GM12878 (cell line): ENCODE results near the gene SPSB2. TPM values are rescaled to one million over a fixed set of nuclear protein-coding genes. Genes with fewer than 3 reads are reported as not detected.

Source experiments
- ATAC-seq: fragments of 200-7000 bp; cut with Tn5 transposase; 3 replicates; pipeline ENCODE4 v1.9.1; 2020; ENCODE audit warnings: mild to moderate bottlenecking, moderate library complexity
- BruUV-seq: library from RNA; stranded (reverse); fragments of 400-500 nt; replicated peaks from 2 replicates; lab custom pipeline; 2021; lab: Mats Ljungman, UMichigan
- CTCF ChIA-PET: fragments of 300-600 bp; sonication (Branson Sonifier 250); formaldehyde crosslinking; extraction: SDS; loops from one replicate; lab custom pipeline; 2021; ENCODE audit warnings: inconsistent platforms; lab: Yijun Ruan, JAX
- POLR2A ChIA-PET: fragments of 350-600 bp; formaldehyde crosslinking; extraction: SDS; loops from one replicate; lab custom pipeline; 2021; ENCODE audit warnings: inconsistent platforms; lab: Charles Lee
- RAD21 ChIA-PET: fragments of 300-600 bp; sonication (Branson Sonifier 250); formaldehyde crosslinking; loops from one replicate; lab custom pipeline; 2023; ENCODE audit warnings: antibody characterized with exemption; ENCODE audit not compliant: unreplicated experiment; lab: Charles Lee
- SMC1A ChIA-PET: fragments of 300-600 bp; sonication (Branson Sonifier 250); formaldehyde crosslinking; loops from one replicate; lab custom pipeline; 2023; ENCODE audit not compliant: unreplicated experiment, uncharacterized antibody; lab: Charles Lee
- DNase-seq: peaks from one replicate; pipeline ENCODE4 v3.0.0-alpha.2; 2011; ENCODE audit warnings: low read depth, low spot score
- FAIRE-seq: peaks from 3 replicates; lab custom pipeline; 2011; peaks lifted over from hg19 to GRCh38; lab: Jason Lieb, UNC
- H2AFZ ChIP-seq: 2 replicates; pipeline ENCODE4 v1.6.0; 2011; ENCODE audit warnings: low read depth, low read length, control low read depth; ENCODE audit not compliant: control insufficient read depth
- H3K27ac ChIP-seq: 2 replicates; pipeline ENCODE4 v1.5.1; 2011; ENCODE audit warnings: control low read depth; ENCODE audit not compliant: control insufficient read depth, insufficient read depth
- H3K27me3 ChIP-seq, 2 experiments: replicated peaks in 1 of 2; 2 replicates each; pipeline versions ENCODE4 v1.6.0 to v1.6.1; 2011; ENCODE audit warnings: low read length in 1 of 2; ENCODE audit not compliant: control insufficient read depth in 2 of 2, insufficient read depth in 2 of 2
- H3K36me3 ChIP-seq, 2 experiments: 2 replicates each; pipeline ENCODE4 v1.5.1; 2011; ENCODE audit warnings: low read length in 1 of 2; ENCODE audit not compliant: control insufficient read depth in 2 of 2, insufficient read depth in 2 of 2
- H3K4me1 ChIP-seq: 2 replicates; pipeline ENCODE4 v1.6.1; 2011; ENCODE audit warnings: mild to moderate bottlenecking, low read length, moderate library complexity, mixed read lengths; ENCODE audit not compliant: control insufficient read depth, insufficient read depth
- H3K4me2 ChIP-seq: 2 replicates; pipeline ENCODE4 v1.6.0; 2011; ENCODE audit warnings: control low read depth; ENCODE audit not compliant: control insufficient read depth, insufficient read depth
- H3K4me3 ChIP-seq: fragments of 200-600 bp; sonication (generic); 2 replicates; pipeline ENCODE4 v1.5.1; 2016
- H3K79me2 ChIP-seq: 2 replicates; pipeline ENCODE4 v1.6.0; 2011; ENCODE audit warnings: low read length; ENCODE audit not compliant: control insufficient read depth, insufficient read depth
- H3K9ac ChIP-seq: 2 replicates; pipeline ENCODE4 v1.8.0; 2011; ENCODE audit warnings: low read length, control low read depth, mixed read lengths; ENCODE audit not compliant: control insufficient read depth, insufficient read depth
- H3K9me3 ChIP-seq: replicated peaks from 3 replicates; pipeline ENCODE4 v1.5.1; 2011; ENCODE audit warnings: mild to moderate bottlenecking, low read length; ENCODE audit not compliant: control insufficient read depth, insufficient read depth
- H4K20me1 ChIP-seq: 2 replicates; pipeline ENCODE4 v1.6.0; 2011; ENCODE audit not compliant: control insufficient read depth, insufficient read depth
- BACH1 ChIP-seq: fragments of 450-650 bp; IDR thresholded peaks from 2 replicates; pipeline ENCODE4 v1.6.1; 2017; ENCODE audit warnings: mild to moderate bottlenecking, borderline replicate concordance
- CBFB ChIP-seq: IDR thresholded peaks from 2 replicates; pipeline ENCODE4 v1.6.1; 2016; ENCODE audit warnings: antibody characterized with exemption, low read depth
- EGR1 ChIP-seq, 2 experiments: IDR thresholded peaks; 1 replicate in 1 of 2; 2 replicates in 1 of 2; pipeline ENCODE4 v1.6.1; 2011 to 2012; ENCODE audit warnings: low read depth in 2 of 2, low read length in 2 of 2, borderline replicate concordance in 1 of 2, mild to moderate bottlenecking in 1 of 2, moderate library complexity in 1 of 2
- GATAD2B ChIP-seq: fragments of 450-650 bp; conservative IDR thresholded peaks from 2 replicates; pipeline ENCODE4 v1.6.1; 2017; ENCODE audit warnings: low read depth, mild to moderate bottlenecking, moderate library complexity
- HDAC2 ChIP-seq: fragments of 200-600 bp; sonication (generic); IDR thresholded peaks from 2 replicates; pipeline ENCODE4 v1.6.1; 2017
- HDAC6 ChIP-seq: fragments of 200-600 bp; sonication (generic); IDR thresholded peaks from one replicate; pipeline ENCODE4 v1.8.0; 2017; ENCODE audit warnings: antibody characterized with exemption; ENCODE audit not compliant: unreplicated experiment
- IKZF1 ChIP-seq: fragments of 450-650 bp; conservative IDR thresholded peaks from 2 replicates; pipeline ENCODE4 v1.6.1; 2017; ENCODE audit warnings: antibody characterized with exemption, mild to moderate bottlenecking
- KAT2A ChIP-seq: conservative IDR thresholded peaks from 2 replicates; pipeline ENCODE4 v1.6.1; 2011; ENCODE audit warnings: low read depth, low read length; ENCODE audit not compliant: control insufficient read depth
- MEF2A ChIP-seq: IDR thresholded peaks from 2 replicates; pipeline ENCODE4 v1.6.1; 2011; ENCODE audit warnings: low read depth, mild to moderate bottlenecking, low read length, moderate library complexity; ENCODE audit not compliant: insufficient read depth
- NR2C2 ChIP-seq: IDR thresholded peaks from 2 replicates; pipeline ENCODE4 v1.6.1; 2011; ENCODE audit warnings: borderline replicate concordance, low read depth; ENCODE audit not compliant: control insufficient read depth, insufficient read length
- SREBF2 ChIP-seq: IDR thresholded peaks from 2 replicates; pipeline ENCODE4 v1.6.1; 2012; ENCODE audit warnings: mild to moderate bottlenecking, low read length
- WGBS: methylation state at CpG from one replicate; pipeline ENCODE4 v1.1.6; 2016; ENCODE audit warnings: low lambda C conversion rate; ENCODE audit not compliant: insufficient replicate concordance, insufficient coverage; ENCODE audit errors: missing lambda C conversion rate; 5-methylcytosine and 5-hydroxymethylcytosine counted together
- in situ Hi-C: fragments of 300-500 bp; cut with MboI; formaldehyde crosslinking; loops from 9 replicates; pipeline ENCODE4 v1.14.3; 2018; ENCODE audit warnings: mixed read lengths
- intact Hi-C: fragments of 100-400 bp; cut with micrococcal nuclease; formaldehyde crosslinking; loops from one replicate; pipeline ENCODE4 v1.14.2; 2022; ENCODE audit not compliant: unreplicated experiment
- polyA plus RNA-seq, 11 experiments: library from polyadenylated mRNA; depleted of rRNA in 4 of 11; unstranded in 6 of 11; stranded (reverse) in 5 of 11; fragments of >200 nt; fragmentation: Nextera tagmentation in 4 of 11; fragmentation: Illumina TruSeq in 1 of 11; extraction: Ambion mirVana in 4 of 11; extraction: Trizol in 1 of 11; gene quantifications; 1 replicate in 1 of 11; 2 replicates in 10 of 11; pipeline versions ENCODE4 v1.2.1 to v1.2.3, GENCODE V29; 2011 to 2016; ENCODE audit warnings: inconsistent platforms in 2 of 11, missing spikeins in 2 of 11, low read depth in 1 of 11
- total RNA-seq, 4 experiments: library from RNA; depleted of rRNA in 3 of 4; stranded (reverse); fragments of >200 nt in 3 of 4; fragmentation: Illumina TruSeq in 1 of 4; extraction: Trizol in 1 of 4; gene quantifications; 2 replicates each; pipeline versions ENCODE4 v1.2.1 to v1.2.3, GENCODE V29; 2013 to 2021
- TF ChIP-seq, protein P1 (sequence below): IDR thresholded peaks from 2 replicates; pipeline ENCODE4 v1.6.1; 2012; ENCODE audit warnings: improper control_type of control experiment, low read depth, low read length; ENCODE audit not compliant: insufficient replicate concordance
- TF ChIP-seq, protein P2 (sequence below): fragments of 450-650 bp; formaldehyde crosslinking; IDR thresholded peaks from 2 replicates; pipeline ENCODE4 v1.5.0; 2022; ENCODE audit warnings: mild to moderate bottlenecking, missing genetic modification characterization

SPSB2 gene
- total and polyA plus RNA-seq, 10 of the 15 experiments (the other 5 are each of a cell fraction or from before 2014, with no cell fraction given): 0.08 to 5.6 (median 2.7) TPM

DNA sequence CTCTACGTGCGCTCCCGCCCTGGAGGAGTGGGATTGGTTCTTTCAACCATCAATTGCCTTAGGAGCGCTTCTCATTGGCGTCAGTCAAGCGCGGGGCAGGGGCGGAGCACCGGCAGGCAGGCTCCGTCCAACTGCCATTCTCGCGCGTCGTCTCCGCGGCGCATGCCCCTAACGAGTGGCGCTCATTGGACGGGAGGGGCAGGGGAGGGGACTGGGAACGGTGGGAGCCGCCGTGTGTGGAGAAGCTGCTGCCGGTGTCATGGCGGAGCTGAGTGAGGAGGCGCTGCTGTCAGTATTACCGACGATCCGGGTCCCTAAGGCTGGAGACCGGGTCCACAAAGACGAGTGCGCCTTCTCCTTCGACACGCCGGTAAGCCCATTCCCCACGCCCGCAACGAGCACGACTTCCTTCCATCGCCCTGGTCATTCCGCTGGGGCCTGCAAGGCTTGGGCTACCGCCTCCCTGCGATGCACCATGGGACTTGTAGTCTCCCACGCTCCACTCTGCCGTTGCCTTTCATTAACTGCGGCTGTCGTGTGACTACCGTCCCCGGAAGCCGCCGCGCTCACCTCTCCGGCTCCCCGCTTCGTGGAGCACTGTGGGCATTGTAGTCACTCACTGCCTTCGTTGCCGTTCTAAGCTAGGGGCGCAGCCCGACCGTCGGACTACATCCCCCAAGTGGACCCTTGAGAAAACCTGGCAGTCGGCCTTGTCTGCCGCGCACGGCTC, 21.0 kb downstream of the SPSB2 start, which contains the start of gene USP5:
Gene USP5 (plus strand): TSS at position 230 of the 730 bp plus-strand sequence. CDS start 30 bp downstream, at position 260.
- TSS peak; percentile 81 for BruUV-seq
- no peaks in the 10 kb centered on the region for H3K27me3 ChIP-seq
- H3K4me1 ChIP-seq: peaks cover 28% of the 10 kb centered on the region
- RAD21 ChIA-PET: interaction anchor here (0.5 to 5.6 kb wide), 24 partner anchors 10 to 320 kb away, joined by 3 to 42 read pairs (median 4); partner anchors contain the start of genes C12orf57, COPS7A, LPAR5 and MLF2
- peak within 1 kb of the TSS; percentile 84 for H3K27ac ChIP-seq
- peak within 1 kb of the TSS; percentile 96 for H3K4me2 ChIP-seq
- DNase-seq (peak; percentile 99), ATAC-seq (peak; percentile 87), FAIRE-seq (no peak)
- intact Hi-C loops: loop anchor here (1.0 to 5.0 kb wide), 2 partner anchors 39 to 165 kb away; partner anchors contain the start of gene ZNF384
- peaks cover 10 to 22% of the 10 kb centered on the region in 2 experiments for H3K36me3 ChIP-seq
- under 1% methylated on average over 65 of the region's 65 CpGs for WGBS
- H3K9ac ChIP-seq: peak within 1 kb of the TSS; percentile 71
- POLR2A ChIA-PET: interaction anchor here (0.5 to 8.9 kb wide), 36 partner anchors 9 to 261 kb away, joined by 3 to 84 read pairs (median 4); partner anchors contain the start of genes C12orf57, C1RL, COPS7A and LAG3
- no peaks in the 10 kb centered on the region for H3K9me3 ChIP-seq
- H2AFZ ChIP-seq: peak within 1 kb of the TSS; percentile 97
- H3K4me3 ChIP-seq: peak within 1 kb of the TSS; percentile 82
- peaks cover 41% of the 10 kb centered on the region for H3K79me2 ChIP-seq
- in situ Hi-C loops: no loop called here
- CTCF ChIA-PET: interaction anchor here (0.6 to 9.9 kb wide), 16 partner anchors 17 to 315 kb away, joined by 3 to 173 read pairs (median 4); partner anchors contain the start of genes C1RL, COPS7A, MLF2 and PTPN6
- SMC1A ChIA-PET: interaction anchor here (0.6 to 5.0 kb wide), 17 partner anchors 11 to 407 kb away, joined by 3 to 42 read pairs (median 6); partner anchors contain the start of genes CD27, COPS7A, GNB3 and MLF2
- no peaks in the 10 kb centered on the region for H4K20me1 ChIP-seq
- TF ChIP-seq BACH1 (peak; percentile 54; the same call in 1 of the 2 replicates), NR2C2 (no peak), MEF2A (no peak), GATAD2B (peak; percentile 54), SREBF2 (no peak), CBFB (no peak), HDAC2 (no peak), HDAC6 (no peak), IKZF1 (peak; percentile 100), EGR1 (IDR thresholded peaks at IDR 0.05; ENCODE audit: borderline replicate concordance in 1 of 2, low read depth in 2 of 2, low read length in 2 of 2) (no peak), KAT2A (no peak)
- TF ChIP-seq, protein P1, sequence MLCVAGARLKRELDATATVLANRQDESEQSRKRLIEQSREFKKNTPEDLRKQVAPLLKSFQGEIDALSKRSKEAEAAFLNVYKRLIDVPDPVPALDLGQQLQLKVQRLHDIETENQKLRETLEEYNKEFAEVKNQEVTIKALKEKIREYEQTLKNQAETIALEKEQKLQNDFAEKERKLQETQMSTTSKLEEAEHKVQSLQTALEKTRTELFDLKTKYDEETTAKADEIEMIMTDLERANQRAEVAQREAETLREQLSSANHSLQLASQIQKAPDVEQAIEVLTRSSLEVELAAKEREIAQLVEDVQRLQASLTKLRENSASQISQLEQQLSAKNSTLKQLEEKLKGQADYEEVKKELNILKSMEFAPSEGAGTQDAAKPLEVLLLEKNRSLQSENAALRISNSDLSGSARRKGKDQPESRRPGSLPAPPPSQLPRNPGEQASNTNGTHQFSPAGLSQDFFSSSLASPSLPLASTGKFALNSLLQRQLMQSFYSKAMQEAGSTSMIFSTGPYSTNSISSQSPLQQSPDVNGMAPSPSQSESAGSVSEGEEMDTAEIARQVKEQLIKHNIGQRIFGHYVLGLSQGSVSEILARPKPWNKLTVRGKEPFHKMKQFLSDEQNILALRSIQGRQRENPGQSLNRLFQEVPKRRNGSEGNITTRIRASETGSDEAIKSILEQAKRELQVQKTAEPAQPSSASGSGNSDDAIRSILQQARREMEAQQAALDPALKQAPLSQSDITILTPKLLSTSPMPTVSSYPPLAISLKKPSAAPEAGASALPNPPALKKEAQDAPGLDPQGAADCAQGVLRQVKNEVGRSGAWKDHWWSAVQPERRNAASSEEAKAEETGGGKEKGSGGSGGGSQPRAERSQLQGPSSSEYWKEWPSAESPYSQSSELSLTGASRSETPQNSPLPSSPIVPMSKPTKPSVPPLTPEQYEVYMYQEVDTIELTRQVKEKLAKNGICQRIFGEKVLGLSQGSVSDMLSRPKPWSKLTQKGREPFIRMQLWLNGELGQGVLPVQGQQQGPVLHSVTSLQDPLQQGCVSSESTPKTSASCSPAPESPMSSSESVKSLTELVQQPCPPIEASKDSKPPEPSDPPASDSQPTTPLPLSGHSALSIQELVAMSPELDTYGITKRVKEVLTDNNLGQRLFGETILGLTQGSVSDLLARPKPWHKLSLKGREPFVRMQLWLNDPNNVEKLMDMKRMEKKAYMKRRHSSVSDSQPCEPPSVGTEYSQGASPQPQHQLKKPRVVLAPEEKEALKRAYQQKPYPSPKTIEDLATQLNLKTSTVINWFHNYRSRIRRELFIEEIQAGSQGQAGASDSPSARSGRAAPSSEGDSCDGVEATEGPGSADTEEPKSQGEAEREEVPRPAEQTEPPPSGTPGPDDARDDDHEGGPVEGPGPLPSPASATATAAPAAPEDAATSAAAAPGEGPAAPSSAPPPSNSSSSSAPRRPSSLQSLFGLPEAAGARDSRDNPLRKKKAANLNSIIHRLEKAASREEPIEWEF: no peak
- TF ChIP-seq, protein P2, sequence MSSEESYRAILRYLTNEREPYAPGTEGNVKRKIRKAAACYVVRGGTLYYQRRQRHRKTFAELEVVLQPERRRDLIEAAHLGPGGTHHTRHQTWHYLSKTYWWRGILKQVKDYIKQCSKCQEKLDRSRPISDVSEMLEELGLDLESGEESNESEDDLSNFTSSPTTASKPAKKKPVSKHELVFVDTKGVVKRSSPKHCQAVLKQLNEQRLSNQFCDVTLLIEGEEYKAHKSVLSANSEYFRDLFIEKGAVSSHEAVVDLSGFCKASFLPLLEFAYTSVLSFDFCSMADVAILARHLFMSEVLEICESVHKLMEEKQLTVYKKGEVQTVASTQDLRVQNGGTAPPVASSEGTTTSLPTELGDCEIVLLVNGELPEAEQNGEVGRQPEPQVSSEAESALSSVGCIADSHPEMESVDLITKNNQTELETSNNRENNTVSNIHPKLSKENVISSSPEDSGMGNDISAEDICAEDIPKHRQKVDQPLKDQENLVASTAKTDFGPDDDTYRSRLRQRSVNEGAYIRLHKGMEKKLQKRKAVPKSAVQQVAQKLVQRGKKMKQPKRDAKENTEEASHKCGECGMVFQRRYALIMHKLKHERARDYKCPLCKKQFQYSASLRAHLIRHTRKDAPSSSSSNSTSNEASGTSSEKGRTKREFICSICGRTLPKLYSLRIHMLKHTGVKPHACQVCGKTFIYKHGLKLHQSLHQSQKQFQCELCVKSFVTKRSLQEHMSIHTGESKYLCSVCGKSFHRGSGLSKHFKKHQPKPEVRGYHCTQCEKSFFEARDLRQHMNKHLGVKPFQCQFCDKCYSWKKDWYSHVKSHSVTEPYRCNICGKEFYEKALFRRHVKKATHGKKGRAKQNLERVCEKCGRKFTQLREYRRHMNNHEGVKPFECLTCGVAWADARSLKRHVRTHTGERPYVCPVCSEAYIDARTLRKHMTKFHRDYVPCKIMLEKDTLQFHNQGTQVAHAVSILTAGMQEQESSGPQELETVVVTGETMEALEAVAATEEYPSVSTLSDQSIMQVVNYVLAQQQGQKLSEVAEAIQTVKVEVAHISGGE: peak; percentile 83
